ENCODE results near the gene TNS3.
A peak's percentile ranks its signal among the peaks of the same experiment; 100 is the strongest.

The TNS3 gene

GRCh38 chr7:47400001-47400400 is 181.9 kb downstream of the TNS3 start:
- DNase-seq: no peak

- no peak for DNase-seq
Measured at GRCh38 chr7:47394751-47395252, 187.1 kb downstream of the TNS3 start.

GRCh38 chr7:47394216-47394615 is 187.7 kb downstream of the TNS3 start:
- DNase-seq: no peak

GRCh38 chr7:47393406-47393805 is 188.5 kb downstream of the TNS3 start:
- no peak for DNase-seq

GRCh38 chr7:47392241-47392759 is 189.6 kb downstream of the TNS3 start:
- no peak for DNase-seq

GRCh38 chr7:47391726-47392125 is 190.2 kb downstream of the TNS3 start:
- no peak for DNase-seq

- DNase-seq: no peak
Measured at GRCh38 chr7:47390914-47391313, 191.0 kb downstream of the TNS3 start.

- DNase-seq: no peak
Measured at GRCh38 chr7:47389923-47390630, 191.8 kb downstream of the TNS3 start.

- no peak for DNase-seq
Measured at GRCh38 chr7:47389171-47389922, 192.6 kb downstream of the TNS3 start.

GRCh38 chr7:47387506-47387905 is 194.4 kb downstream of the TNS3 start:
- no peak for DNase-seq

GRCh38 chr7:47386273-47386835 is 195.6 kb downstream of the TNS3 start:
- DNase-seq: no peak

- DNase-seq: no peak
Measured at GRCh38 chr7:47385536-47386125, 196.3 kb downstream of the TNS3 start.

- no peak for DNase-seq
Measured at GRCh38 chr7:47384755-47385535, 197.0 kb downstream of the TNS3 start.

- DNase-seq: no peak
Measured at GRCh38 chr7:47383696-47384445, 198.0 kb downstream of the TNS3 start.

- no peak for DNase-seq
Measured at GRCh38 chr7:47383072-47383471, 198.8 kb downstream of the TNS3 start.

- no peak for DNase-seq
Measured at GRCh38 chr7:47382200-47382599, 199.7 kb downstream of the TNS3 start.

- peak; percentile 29 for DNase-seq
Measured at GRCh38 chr7:47381134-47381495, 200.8 kb downstream of the TNS3 start.

- DNase-seq: peak; percentile 44
Measured at GRCh38 chr7:47380325-47381133, 201.4 kb downstream of the TNS3 start.

- DNase-seq: peak; percentile 58
Measured at GRCh38 chr7:47379629-47380324, 202.1 kb downstream of the TNS3 start.

GRCh38 chr7:47378728-47379395 is 203.0 kb downstream of the TNS3 start:
- no peak for DNase-seq
